ENCODE data around the gene HSPH1. TPM values are rescaled to one million over a fixed set of nuclear protein-coding genes. Genes with fewer than 3 reads are reported as not detected.

Gene HSPH1
- total RNA-seq, 1 experiment from 2014 or later = 105 TPM

- Histone ChIP-seq H3K4me3 (no peak overlapping the region), H3F3A (ENCODE audit: insufficient read depth, low read depth) (peaks cover 5% of the 10 kb centered on the region; the same call in 1 of the 2 replicates), H3K27ac (no peak overlapping the region), H3K4me2 (no peak overlapping the region), H3K9me3 (ENCODE audit: insufficient read depth, low read depth) (no peaks in the 10 kb centered on the region), H3K79me2 (ENCODE audit: low read depth) (peaks cover 23% of the 10 kb centered on the region), H3K4me1 (replicated peaks; ENCODE audit: insufficient read depth) (no peaks in the 10 kb centered on the region), H3K9me2 (ENCODE audit: insufficient read depth) (no peaks in the 10 kb centered on the region), H3K27me3 (ENCODE audit: insufficient read depth, low read depth) (no peaks in the 10 kb centered on the region), H3K36me3 (ENCODE audit: low read depth) (peaks cover 80% of the 10 kb centered on the region), H2AFZ (no peak overlapping the region), H4K20me1 (ENCODE audit: insufficient read depth) (peaks cover 2% of the 10 kb centered on the region; the same call in 1 of the 2 replicates)
- ChIA-PET POLR2A (ENCODE audit: unreplicated experiment) (interaction anchor here (0.7 kb wide), 1 partner anchor 20 kb away, joined by 6 read pairs; no protein-coding TSS in a partner anchor), CTCF (interaction anchor here (1.2 kb wide), 1 partner anchor 287 kb away, joined by 3 read pairs; no protein-coding TSS in a partner anchor)
- intact Hi-C loops (cut with micrococcal nuclease; ENCODE audit: unreplicated experiment) = no loop called here
- DNase-seq = no peak
- TF ChIP-seq EZH2 (IDR thresholded peaks at IDR 0.05; ENCODE audit: low read depth) (no peak), CTCF (conservative IDR thresholded peaks at IDR 0.05) (no peak)
- BruUV-seq (replicated peaks) = no TSS peak
These were observed 9.9 kb downstream of the HSPH1 start for GRCh38 chr13:31151837-31152236.

GRCh38 chr13:31150315-31150985, 11.3 kb downstream of the HSPH1 start:
- peaks cover 8% of the 10 kb centered on the region; the same call in 1 of the 2 replicates for H3F3A ChIP-seq (ENCODE audit: insufficient read depth, low read depth)
- H3K4me2 ChIP-seq = no peak overlapping the region
- no peaks in the 10 kb centered on the region for H3K4me1 ChIP-seq (replicated peaks; ENCODE audit: insufficient read depth)
- H3K36me3 ChIP-seq (ENCODE audit: low read depth) = peaks cover 82% of the 10 kb centered on the region
- intact Hi-C loops (cut with micrococcal nuclease; ENCODE audit: unreplicated experiment) = no loop called here
- peaks cover 2% of the 10 kb centered on the region; the same call in 1 of the 2 replicates for H4K20me1 ChIP-seq (ENCODE audit: insufficient read depth)
- H3K27ac ChIP-seq = no peak overlapping the region
- no peak overlapping the region for H3K4me3 ChIP-seq
- no peak overlapping the region for H2AFZ ChIP-seq
- TF ChIP-seq EZH2 (IDR thresholded peaks at IDR 0.05; ENCODE audit: low read depth) (no peak), CTCF (conservative IDR thresholded peaks at IDR 0.05) (no peak)
- H3K9me2 ChIP-seq (ENCODE audit: insufficient read depth) = no peaks in the 10 kb centered on the region
- peaks cover 18% of the 10 kb centered on the region for H3K79me2 ChIP-seq (ENCODE audit: low read depth)
- BruUV-seq (replicated peaks) = no TSS peak
- H3K27me3 ChIP-seq (ENCODE audit: insufficient read depth, low read depth) = no peaks in the 10 kb centered on the region
- CTCF ChIA-PET = no interaction called here
- no peak for DNase-seq
- no peaks in the 10 kb centered on the region for H3K9me3 ChIP-seq (ENCODE audit: insufficient read depth, low read depth)
- POLR2A ChIA-PET (ENCODE audit: unreplicated experiment) = interaction anchor here (0.6 kb wide), 1 partner anchor 794 kb away, joined by 5 read pairs; no protein-coding TSS in a partner anchor

GRCh38 chr13:31149604-31150003, 12.1 kb downstream of the HSPH1 start:
- BruUV-seq (replicated peaks) = no TSS peak
- no peak overlapping the region for H3K4me3 ChIP-seq
- H3K4me1 ChIP-seq (replicated peaks; ENCODE audit: insufficient read depth) = no peaks in the 10 kb centered on the region
- H3K9me2 ChIP-seq (ENCODE audit: insufficient read depth) = no peaks in the 10 kb centered on the region
- no peak overlapping the region for H2AFZ ChIP-seq
- H3K27ac ChIP-seq = no peak overlapping the region
- H3K27me3 ChIP-seq (ENCODE audit: insufficient read depth, low read depth) = no peaks in the 10 kb centered on the region
- POLR2A ChIA-PET (ENCODE audit: unreplicated experiment) = no interaction called here
- TF ChIP-seq CTCF (conservative IDR thresholded peaks at IDR 0.05) (no peak), EZH2 (IDR thresholded peaks at IDR 0.05; ENCODE audit: low read depth) (no peak)
- intact Hi-C loops (cut with micrococcal nuclease; ENCODE audit: unreplicated experiment) = no loop called here
- H3K4me2 ChIP-seq = no peak overlapping the region
- 0 out of 2 replicates have a peak, but pooled peaks cover 2% of the 10 kb centered on the region for H4K20me1 ChIP-seq (ENCODE audit: insufficient read depth)
- CTCF ChIA-PET = no interaction called here
- DNase-seq = no peak
- peaks cover 16% of the 10 kb centered on the region for H3K79me2 ChIP-seq (ENCODE audit: low read depth)
- H3K9me3 ChIP-seq (ENCODE audit: insufficient read depth, low read depth) = no peaks in the 10 kb centered on the region
- H3K36me3 ChIP-seq (ENCODE audit: low read depth) = peaks cover 82% of the 10 kb centered on the region
- H3F3A ChIP-seq (ENCODE audit: insufficient read depth, low read depth) = peaks cover 14% of the 10 kb centered on the region; the same call in 1 of the 2 replicates

All from PC-9 (cell line).